Gastroesophageal sphincter (tissue), 4 donors: ENCODE results near the gene CMBL. TPM values are rescaled to one million over a fixed set of nuclear protein-coding genes. Genes with fewer than 3 reads are reported as not detected.

Experiments
- ATAC-seq: fragments of 150-250 bp; one replicate; pipeline ENCODE4 v1.9.1; 2016; ENCODE audit warnings: mild to moderate bottlenecking, moderate library complexity
- H3K27ac ChIP-seq, 4 donors: fragments of 200-600 bp; sonication (generic) in 3 of 4; 1 replicate in 3 of 4; 2 replicates in 1 of 4; pipeline ENCODE4 v1.5.1; 2016 to 2019
- H3K27me3 ChIP-seq: fragments of 200-600 bp; sonication (generic); one replicate; pipeline ENCODE4 v1.5.1; 2019
- H3K36me3 ChIP-seq, 2 donors: fragments of 200-600 bp; sonication (generic); one replicate each; pipeline ENCODE4 v1.5.1; 2019; ENCODE audit warnings: control low read depth in 1 of 2
- H3K4me1 ChIP-seq, 3 donors: fragments of 200-600 bp; sonication (generic); 1 replicate in 2 of 3; 2 replicates in 1 of 3; pipeline ENCODE4 v1.5.1; 2016 to 2019; ENCODE audit warnings: control low read depth in 2 of 3
- H3K4me3 ChIP-seq, 2 donors: fragments of 200-600 bp; sonication (generic); one replicate each; pipeline ENCODE4 v1.5.1; 2019; ENCODE audit warnings: mild to moderate bottlenecking in 1 of 2, moderate library complexity in 1 of 2
- H3K9me3 ChIP-seq, 3 donors: fragments of 200-600 bp; sonication (generic); one replicate each; pipeline ENCODE4 v1.5.1; 2017 to 2019; ENCODE audit warnings: control low read depth in 2 of 3
- CTCF ChIP-seq, 4 experiments: fragments of 200-600 bp in 2 of 4; fragments of 450-650 bp in 2 of 4; sonication (generic) in 1 of 4; IDR thresholded peaks; one replicate each; pipeline ENCODE4 v1.5.1; 2017 to 2019; ENCODE audit warnings: antibody characterized with exemption in 4 of 4, mild to moderate bottlenecking in 2 of 4, moderate library complexity in 2 of 4
- EP300 ChIP-seq: sonication (generic); formaldehyde crosslinking; IDR thresholded peaks from one replicate; pipeline ENCODE4 v1.6.1; 2017; ENCODE audit warnings: antibody characterized with exemption, mild to moderate bottlenecking
- POLR2A ChIP-seq, 2 donors: fragments of 450-650 bp; IDR thresholded peaks; one replicate each; pipeline ENCODE4 v1.6.1; 2017; ENCODE audit warnings: antibody characterized with exemption in 2 of 2, mild to moderate bottlenecking in 2 of 2, moderate library complexity in 1 of 2
- POLR2AphosphoS5 ChIP-seq: sonication (generic); formaldehyde crosslinking; IDR thresholded peaks from one replicate; pipeline ENCODE4 v1.6.1; 2017; ENCODE audit warnings: antibody characterized with exemption
- whole genome bisulfite sequencing, 2 donors: methylation state at CpG; one replicate each; pipeline ENCODE4 v1.1.5; 2018; ENCODE audit warnings: low coverage in 1 of 2; 5-methylcytosine and 5-hydroxymethylcytosine counted together
- total RNA-seq, 4 donors: library from RNA; depleted of rRNA; stranded (reverse); fragments of >200 nt; gene quantifications; one replicate each; pipeline ENCODE4 v1.1.0, GENCODE V29; 2016

The CMBL gene
- total RNA-seq, 4 donors from 2014 or later, result 2.2 to 7.7 (median 4.4) TPM

- peaks cover 0 to 5% (median 0%) of the 10 kb centered on the region in 3 donors for H3K4me1 ChIP-seq
- no peaks in the 10 kb centered on the region for H3K9me3 ChIP-seq
- no peak for TF ChIP-seq POLR2A (IDR thresholded peaks at IDR 0.05)
- TF ChIP-seq EP300, result no peak
- TF ChIP-seq POLR2AphosphoS5, result no peak
- no peak for TF ChIP-seq CTCF (IDR thresholded peaks at IDR 0.05)
- H3K4me3 ChIP-seq, result no peak overlapping the region
- peaks cover 0 to 4% of the 10 kb centered on the region in 2 donors for H3K36me3 ChIP-seq
- no peaks in the 10 kb centered on the region for H3K27me3 ChIP-seq
- ATAC-seq, result no peak
- 91 to 100% methylated on average over 1 of the region's 1 CpG for WGBS, 2 donors
- no peak overlapping the region for H3K27ac ChIP-seq
Observed at GRCh38 chr5:10243660-10244240, 64.0 kb downstream of the CMBL start.

- WGBS, 2 donors, result 90 to 91% methylated on average over 5 to 8 of the region's 8 CpGs
- Histone ChIP-seq H3K27me3 (no peaks in the 10 kb centered on the region), H3K27ac (no peak overlapping the region), H3K36me3 (peaks cover 0 to 69% of the 10 kb centered on the region in 2 donors), H3K9me3 (no peaks in the 10 kb centered on the region), H3K4me1 (no peaks in the 10 kb centered on the region), H3K4me3 (no peak overlapping the region)
- TF ChIP-seq CTCF (IDR thresholded peaks at IDR 0.05) (no peak), EP300 (no peak), POLR2A (IDR thresholded peaks at IDR 0.05) (no peak), POLR2AphosphoS5 (no peak)
- ATAC-seq, result no peak
Observed at GRCh38 chr5:10235350-10235749, 72.4 kb downstream of the CMBL start.

DNA sequence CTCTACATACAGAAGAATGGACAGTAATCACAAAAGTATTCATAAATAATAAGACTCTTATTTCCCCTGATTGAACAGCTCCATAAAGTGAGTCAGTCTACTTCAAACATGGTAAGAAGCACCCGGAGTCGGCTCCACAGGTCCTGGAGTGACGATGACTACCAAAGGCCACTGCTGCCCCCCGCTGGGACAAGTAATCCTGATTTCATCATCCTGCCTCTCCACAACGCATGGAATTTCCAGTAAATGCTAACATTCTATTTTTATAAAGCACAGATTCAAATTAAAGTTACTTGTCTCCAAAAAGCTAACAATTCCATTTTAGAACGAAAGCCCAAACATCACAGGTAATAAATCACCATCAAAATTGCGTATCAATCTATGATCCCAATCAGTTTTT, 74.2 kb downstream of the CMBL start:
- Histone ChIP-seq H3K9me3 (no peaks in the 10 kb centered on the region), H3K27ac (no peak overlapping the region), H3K4me3 (no peak overlapping the region), H3K36me3 (peaks cover 0 to 74% of the 10 kb centered on the region in 2 donors), H3K4me1 (no peaks in the 10 kb centered on the region), H3K27me3 (no peaks in the 10 kb centered on the region)
- 41 to 51% methylated on average over 7 of the region's 7 CpGs for WGBS, 2 donors
- no peak for ATAC-seq
- TF ChIP-seq EP300, result no peak
- no peak for TF ChIP-seq CTCF (IDR thresholded peaks at IDR 0.05)
- no peak for TF ChIP-seq POLR2A (IDR thresholded peaks at IDR 0.05)
- no peak for TF ChIP-seq POLR2AphosphoS5

GRCh38 chr5:10233011-10233410, 74.7 kb downstream of the CMBL start:
- H3K4me3 ChIP-seq, result no peak overlapping the region
- H3K36me3 ChIP-seq, result peaks cover 0 to 70% of the 10 kb centered on the region in 2 donors
- no peaks in the 10 kb centered on the region for H3K9me3 ChIP-seq
- no peak overlapping the region for H3K27ac ChIP-seq
- TF ChIP-seq POLR2A (IDR thresholded peaks at IDR 0.05), result no peak
- TF ChIP-seq CTCF (IDR thresholded peaks at IDR 0.05), result no peak
- TF ChIP-seq EP300, result no peak
- TF ChIP-seq POLR2AphosphoS5, result no peak
- WGBS, 2 donors, result 79 to 94% methylated on average over 3 to 5 of the region's 7 CpGs
- no peak for ATAC-seq
- H3K4me1 ChIP-seq, result no peaks in the 10 kb centered on the region
- H3K27me3 ChIP-seq, result no peaks in the 10 kb centered on the region

DNA sequence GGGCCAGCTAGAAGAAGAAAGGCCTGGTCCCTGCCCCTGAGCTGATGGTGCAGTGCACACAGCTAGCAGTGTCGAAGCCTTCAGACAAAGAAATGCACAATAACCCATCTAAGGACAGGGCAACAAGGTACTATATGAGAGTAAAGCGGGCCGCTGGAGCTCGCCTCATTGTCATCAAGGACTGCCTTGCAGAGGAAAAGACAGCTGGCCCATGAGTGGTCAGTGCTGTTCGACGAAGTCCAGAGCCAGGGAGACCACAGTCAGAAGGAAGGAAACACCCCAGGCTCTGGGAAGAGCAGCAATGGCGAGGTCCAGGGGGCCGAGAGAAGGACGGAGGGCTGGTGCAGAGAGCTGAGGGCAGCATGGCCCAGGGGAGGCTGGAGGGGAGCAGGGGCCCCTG, 75.3 kb downstream of the CMBL start:
- 89 to 98% methylated on average over 6 to 8 of the region's 9 CpGs for WGBS, 2 donors

More for the DNA sequence above, 75.3 kb downstream of the CMBL start:
- no peak for ATAC-seq
- Histone ChIP-seq H3K4me3 (no peak overlapping the region), H3K4me1 (no peaks in the 10 kb centered on the region), H3K27me3 (no peaks in the 10 kb centered on the region), H3K9me3 (no peaks in the 10 kb centered on the region), H3K36me3 (peaks cover 0 to 67% of the 10 kb centered on the region in 2 donors), H3K27ac (no peak overlapping the region)
- no peak for TF ChIP-seq EP300
- no peak for TF ChIP-seq POLR2AphosphoS5
- no peak for TF ChIP-seq CTCF (IDR thresholded peaks at IDR 0.05)
- no peak for TF ChIP-seq POLR2A (IDR thresholded peaks at IDR 0.05)
